ENCODE results near the gene FUT7.

FUT7 gene

DNA sequence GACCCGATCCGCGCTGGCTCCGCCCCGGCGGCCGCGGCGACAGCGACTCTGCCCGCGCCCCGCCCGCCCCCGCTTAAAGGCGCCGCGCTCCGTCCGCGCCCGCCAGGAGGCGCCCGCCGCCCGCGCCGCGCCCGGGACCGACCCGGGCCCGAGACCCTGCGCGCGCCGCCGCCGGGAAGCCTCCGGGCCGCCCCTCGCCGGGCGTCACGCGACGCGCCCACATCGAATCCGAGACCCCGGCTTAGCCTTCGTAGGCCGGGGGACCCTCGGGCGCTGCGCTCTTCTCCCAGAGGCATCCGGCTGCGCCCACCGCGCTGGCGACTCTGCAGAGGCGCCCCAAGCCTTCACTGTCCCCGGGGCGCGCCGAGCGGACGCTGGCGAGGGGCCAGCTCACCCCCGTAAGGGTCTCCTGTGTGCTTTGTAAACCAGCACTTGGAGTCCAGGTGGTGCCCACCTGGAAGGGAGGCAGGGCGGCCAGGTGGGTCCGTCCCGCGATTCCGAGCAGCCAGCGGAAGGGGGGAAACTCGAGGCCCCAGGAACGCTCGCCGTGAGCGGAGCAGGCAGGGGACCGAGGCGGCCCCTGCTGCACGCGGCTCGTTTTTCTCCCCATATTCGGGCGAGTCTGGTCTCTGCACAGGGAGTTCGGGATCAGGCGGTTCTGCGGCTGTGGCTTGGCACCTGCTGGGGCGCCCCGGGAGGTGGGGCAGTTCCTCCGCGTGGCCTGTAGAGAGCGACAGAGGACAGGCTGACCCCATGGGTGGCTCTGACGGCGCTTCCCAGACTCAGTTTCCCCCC lies 3.4 kb downstream of the FUT7 start (continued):
- TF ChIP-seq, protein P1, sequence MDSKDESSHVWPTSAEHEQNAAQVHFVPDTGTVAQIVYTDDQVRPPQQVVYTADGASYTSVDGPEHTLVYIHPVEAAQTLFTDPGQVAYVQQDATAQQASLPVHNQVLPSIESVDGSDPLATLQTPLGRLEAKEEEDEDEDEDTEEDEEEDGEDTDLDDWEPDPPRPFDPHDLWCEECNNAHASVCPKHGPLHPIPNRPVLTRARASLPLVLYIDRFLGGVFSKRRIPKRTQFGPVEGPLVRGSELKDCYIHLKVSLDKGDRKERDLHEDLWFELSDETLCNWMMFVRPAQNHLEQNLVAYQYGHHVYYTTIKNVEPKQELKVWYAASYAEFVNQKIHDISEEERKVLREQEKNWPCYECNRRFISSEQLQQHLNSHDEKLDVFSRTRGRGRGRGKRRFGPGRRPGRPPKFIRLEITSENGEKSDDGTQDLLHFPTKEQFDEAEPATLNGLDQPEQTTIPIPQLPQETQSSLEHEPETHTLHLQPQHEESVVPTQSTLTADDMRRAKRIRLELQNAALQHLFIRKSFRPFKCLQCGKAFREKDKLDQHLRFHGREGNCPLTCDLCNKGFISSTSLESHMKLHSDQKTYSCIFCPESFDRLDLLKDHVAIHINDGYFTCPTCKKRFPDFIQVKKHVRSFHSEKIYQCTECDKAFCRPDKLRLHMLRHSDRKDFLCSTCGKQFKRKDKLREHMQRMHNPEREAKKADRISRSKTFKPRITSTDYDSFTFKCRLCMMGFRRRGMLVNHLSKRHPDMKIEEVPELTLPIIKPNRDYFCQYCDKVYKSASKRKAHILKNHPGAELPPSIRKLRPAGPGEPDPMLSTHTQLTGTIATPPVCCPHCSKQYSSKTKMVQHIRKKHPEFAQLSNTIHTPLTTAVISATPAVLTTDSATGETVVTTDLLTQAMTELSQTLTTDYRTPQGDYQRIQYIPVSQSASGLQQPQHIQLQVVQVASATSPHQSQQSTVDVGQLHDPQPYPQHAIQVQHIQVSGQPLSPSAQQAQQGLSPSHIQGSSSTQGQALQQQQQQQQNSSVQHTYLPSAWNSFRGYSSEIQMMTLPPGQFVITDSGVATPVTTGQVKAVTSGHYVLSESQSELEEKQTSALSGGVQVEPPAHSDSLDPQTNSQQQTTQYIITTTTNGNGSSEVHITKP (tag by site-specific recombination; IDR thresholded peaks at IDR 0.05) = peak; percentile 61
- TF ChIP-seq ZNF521 (tag by site-specific recombination; IDR thresholded peaks at IDR 0.05) (no peak), HOXA7 (CRISPR knock-in tag; IDR thresholded peaks at IDR 0.05; ENCODE audit: borderline replicate concordance) (no peak), ZNF433 (tag by site-specific recombination; IDR thresholded peaks at IDR 0.05; ENCODE audit: low read depth) (no peak), ZSCAN23 (tag by site-specific recombination; IDR thresholded peaks at IDR 0.05) (0 out of 2 replicates have a peak, but pooled peaks have one; percentile 38), ZNF169 (tag by site-specific recombination; IDR thresholded peaks at IDR 0.05) (no peak), BCL11B (tag by site-specific recombination; IDR thresholded peaks at IDR 0.05; ENCODE audit: low read depth) (peak; percentile 63; the same call in 1 of the 2 replicates), CTCF (tag by site-specific recombination; IDR thresholded peaks at IDR 0.05) (peak; percentile 57), ZIC2 (tag by site-specific recombination; IDR thresholded peaks at IDR 0.05) (peak; percentile 91), KLF10 (tag by site-specific recombination; IDR thresholded peaks at IDR 0.05) (0 out of 2 replicates have a peak, but pooled peaks have one; percentile 34), ZFHX2 (tag by site-specific recombination; conservative IDR thresholded peaks at IDR 0.05) (peak; percentile 88), IKZF3 (tag by site-specific recombination; IDR thresholded peaks at IDR 0.05) (0 out of 2 replicates have a peak, but pooled peaks have one; percentile 48), ZBTB20 (tag by site-specific recombination; IDR thresholded peaks at IDR 0.05) (peak; percentile 44; the same call in 1 of the 2 replicates), ZNF341 (tag by site-specific recombination; IDR thresholded peaks at IDR 0.05; ENCODE audit: low read depth) (peak; percentile 62), AEBP2 (tag by site-specific recombination; IDR thresholded peaks at IDR 0.05; ENCODE audit: borderline replicate concordance) (no peak), ZNF585B (tag by site-specific recombination; IDR thresholded peaks at IDR 0.05) (no peak), ZNF544 (tag by site-specific recombination; IDR thresholded peaks at IDR 0.05) (no peak), BCL11A (tag by site-specific recombination; IDR thresholded peaks at IDR 0.05; ENCODE audit: low read depth) (peak; percentile 54; the same call in 1 of the 2 replicates), ZNF621 (tag by site-specific recombination; IDR thresholded peaks at IDR 0.05) (no peak), ZNF311 (tag by site-specific recombination; IDR thresholded peaks at IDR 0.05; ENCODE audit: borderline replicate concordance) (no peak), ZNF488 (tag by site-specific recombination; IDR thresholded peaks at IDR 0.05) (no peak), KLF17 (tag by site-specific recombination; IDR thresholded peaks at IDR 0.05) (peak; percentile 64; the same call in 1 of the 2 replicates), ZNF112 (tag by site-specific recombination; IDR thresholded peaks at IDR 0.05) (no peak), ZNF555 (tag by site-specific recombination; conservative IDR thresholded peaks at IDR 0.05) (no peak), ZNF777 (tag by site-specific recombination; IDR thresholded peaks at IDR 0.05; ENCODE audit: borderline replicate concordance) (peak; percentile 79; the same call in 1 of the 2 replicates), ZNF791 (tag by site-specific recombination; IDR thresholded peaks at IDR 0.05) (no peak), ZNF664 (tag by site-specific recombination; IDR thresholded peaks at IDR 0.05) (no peak)
- TF ChIP-seq, protein P2, sequence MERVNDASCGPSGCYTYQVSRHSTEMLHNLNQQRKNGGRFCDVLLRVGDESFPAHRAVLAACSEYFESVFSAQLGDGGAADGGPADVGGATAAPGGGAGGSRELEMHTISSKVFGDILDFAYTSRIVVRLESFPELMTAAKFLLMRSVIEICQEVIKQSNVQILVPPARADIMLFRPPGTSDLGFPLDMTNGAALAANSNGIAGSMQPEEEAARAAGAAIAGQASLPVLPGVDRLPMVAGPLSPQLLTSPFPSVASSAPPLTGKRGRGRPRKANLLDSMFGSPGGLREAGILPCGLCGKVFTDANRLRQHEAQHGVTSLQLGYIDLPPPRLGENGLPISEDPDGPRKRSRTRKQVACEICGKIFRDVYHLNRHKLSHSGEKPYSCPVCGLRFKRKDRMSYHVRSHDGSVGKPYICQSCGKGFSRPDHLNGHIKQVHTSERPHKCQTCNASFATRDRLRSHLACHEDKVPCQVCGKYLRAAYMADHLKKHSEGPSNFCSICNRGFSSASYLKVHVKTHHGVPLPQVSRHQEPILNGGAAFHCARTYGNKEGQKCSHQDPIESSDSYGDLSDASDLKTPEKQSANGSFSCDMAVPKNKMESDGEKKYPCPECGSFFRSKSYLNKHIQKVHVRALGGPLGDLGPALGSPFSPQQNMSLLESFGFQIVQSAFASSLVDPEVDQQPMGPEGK (tag by site-specific recombination; IDR thresholded peaks at IDR 0.05) = peak; percentile 84

All from HEK293 (cell line).